Stimulated activated CD8-positive, alpha-beta memory T cell treated with anti-CD3 and anti-CD28 coated beads, Interleukin-7, amount 100 ng/mL, for 4 hours (primary cell): ENCODE results near the gene ARHGEF28.

Experiments
- DNase-seq, 2 donors: peaks; one replicate each; pipeline ENCODE4 v3.0.0-alpha.2; 2020; ENCODE audit warnings: low read depth in 2 of 2

ARHGEF28 gene

DNA sequence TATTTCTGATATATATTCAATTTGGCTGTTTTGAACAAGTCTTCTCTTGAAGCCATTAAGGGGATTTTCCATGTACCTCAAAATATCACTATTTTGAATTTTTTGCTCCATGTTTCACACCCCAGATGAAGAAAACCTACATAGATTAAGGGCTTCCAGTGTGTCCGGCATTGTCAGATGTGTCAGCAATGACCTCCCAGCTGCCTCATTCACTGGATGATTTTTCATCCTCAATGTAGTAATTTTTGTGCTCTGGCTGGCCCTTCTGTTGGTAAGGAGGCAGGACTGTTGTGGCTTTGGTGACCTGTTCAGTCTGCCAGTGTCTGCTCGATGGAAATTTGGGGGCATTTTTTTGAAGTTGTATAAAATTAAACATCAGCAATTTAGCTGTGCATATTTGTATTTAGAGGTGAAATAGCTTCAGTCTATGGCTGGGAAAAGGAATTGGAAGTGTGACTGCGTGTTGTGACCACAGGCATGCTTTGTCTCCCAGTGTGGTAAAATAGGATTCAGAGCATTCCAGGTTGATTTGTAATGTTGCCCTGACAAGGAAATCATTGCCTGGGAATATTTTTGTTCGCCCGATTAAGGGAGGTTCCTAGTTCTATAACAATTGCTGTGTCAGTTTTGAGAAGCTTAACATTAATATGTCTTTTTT lies 312.4 kb downstream of the ARHGEF28 start:
- no peak for DNase-seq

DNA sequence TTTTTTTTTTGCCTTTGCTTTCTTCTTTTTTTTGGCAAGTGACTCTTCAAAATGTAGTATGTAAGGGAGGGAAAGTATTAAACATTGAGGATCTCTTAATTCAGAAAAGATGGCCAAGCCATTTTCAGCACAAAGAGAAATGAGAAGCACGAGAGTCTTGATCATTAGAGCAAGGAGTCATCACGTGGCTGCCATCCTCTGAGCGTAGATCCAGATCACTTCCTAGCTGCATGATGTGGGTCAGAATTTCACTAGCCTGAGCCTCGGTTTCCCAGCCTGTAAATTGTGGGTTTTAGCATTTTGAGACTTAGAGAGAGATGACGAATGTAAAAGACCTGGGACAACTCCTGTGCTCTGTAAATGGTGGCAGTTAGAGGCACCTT lies 312.9 kb downstream of the ARHGEF28 start:
- no peak for DNase-seq

DNA sequence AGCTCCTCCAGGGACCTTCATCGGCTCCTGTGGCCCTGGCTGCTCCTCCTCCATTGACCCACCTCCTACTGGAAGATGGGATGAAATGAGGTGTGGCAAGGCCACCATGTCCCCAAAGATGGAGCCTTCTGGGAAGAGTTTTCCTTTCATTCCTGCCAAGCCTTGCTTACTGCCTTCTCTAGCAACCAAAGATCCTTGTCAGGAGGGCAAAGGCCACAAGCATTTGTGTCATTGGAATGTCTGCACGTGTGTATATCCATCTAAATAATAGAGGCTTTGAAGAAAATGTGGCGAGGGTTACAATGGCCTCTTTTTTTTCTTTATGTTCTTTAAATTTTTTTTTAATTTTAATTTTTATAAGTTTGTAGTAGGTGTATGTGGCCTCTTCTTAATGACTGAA lies 313.6 kb downstream of the ARHGEF28 start:
- DNase-seq: no peak

DNA sequence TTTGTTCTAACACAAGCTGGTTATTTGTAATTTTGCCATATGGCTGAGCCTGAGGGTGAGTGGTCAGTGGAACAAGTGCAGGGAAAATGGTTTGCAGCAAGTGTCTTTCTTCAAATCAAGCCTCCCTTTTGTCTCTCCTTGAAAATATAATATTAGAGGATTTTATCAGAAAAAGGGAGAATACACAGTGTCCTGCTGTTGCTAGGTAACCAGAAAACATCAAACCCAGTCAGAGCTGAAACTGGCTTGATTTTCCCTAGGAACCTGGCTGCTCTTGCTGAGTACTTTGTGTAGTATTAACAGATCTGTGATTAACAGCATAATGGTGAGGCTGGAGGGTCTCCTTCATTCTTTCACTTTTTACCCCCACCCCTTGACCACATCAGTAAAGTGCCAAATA lies 314.0 kb downstream of the ARHGEF28 start:
- no peak for DNase-seq

DNA sequence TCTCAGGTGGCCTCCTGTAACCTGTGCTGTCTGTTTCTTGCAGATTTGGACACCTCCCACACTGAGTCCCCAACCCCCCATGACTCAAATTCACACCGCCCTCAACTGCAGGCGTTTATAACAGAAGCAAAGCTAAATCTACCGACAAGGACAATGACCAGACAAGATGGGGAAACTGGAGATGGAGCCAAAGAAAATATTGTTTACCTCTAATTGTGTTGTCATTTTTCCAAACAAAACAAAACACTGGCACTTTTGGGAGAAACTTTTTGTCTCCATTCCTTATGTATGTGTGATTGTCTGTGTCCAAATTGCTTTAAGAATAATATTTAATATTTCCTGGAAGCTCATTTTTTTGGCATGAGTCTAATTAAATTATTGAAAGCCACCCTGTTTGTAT lies 314.8 kb downstream of the ARHGEF28 start:
- DNase-seq: no peak

DNA sequence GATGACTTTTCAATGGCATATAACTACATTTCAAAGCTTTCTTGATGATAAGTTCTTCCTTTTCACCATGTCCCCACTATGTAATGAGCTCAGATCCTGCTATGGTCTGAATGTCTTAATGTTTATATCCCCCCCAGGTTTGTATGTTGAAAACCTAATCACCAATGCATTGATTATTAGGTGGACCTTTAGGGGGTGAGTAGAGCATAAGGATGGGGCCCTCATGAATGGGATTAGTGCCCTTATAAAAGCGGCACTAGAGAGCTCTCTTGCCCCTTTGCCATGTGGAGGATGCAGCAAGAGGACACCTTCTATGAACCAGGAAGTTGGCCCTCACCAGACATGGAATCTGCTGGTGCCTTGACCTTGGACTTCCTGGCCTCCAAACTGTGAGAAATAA lies 316.8 kb downstream of the ARHGEF28 start:
- no peak for DNase-seq

GRCh38 chr5:73943397-73943796 lies 317.4 kb downstream of the ARHGEF28 start:
- DNase-seq: no peak

- no peak for DNase-seq
These were observed 318.6 kb downstream of the ARHGEF28 start for GRCh38 chr5:73944581-73944980.

GRCh38 chr5:73945505-73945904 lies 319.5 kb downstream of the ARHGEF28 start:
- no peak for DNase-seq

DNA sequence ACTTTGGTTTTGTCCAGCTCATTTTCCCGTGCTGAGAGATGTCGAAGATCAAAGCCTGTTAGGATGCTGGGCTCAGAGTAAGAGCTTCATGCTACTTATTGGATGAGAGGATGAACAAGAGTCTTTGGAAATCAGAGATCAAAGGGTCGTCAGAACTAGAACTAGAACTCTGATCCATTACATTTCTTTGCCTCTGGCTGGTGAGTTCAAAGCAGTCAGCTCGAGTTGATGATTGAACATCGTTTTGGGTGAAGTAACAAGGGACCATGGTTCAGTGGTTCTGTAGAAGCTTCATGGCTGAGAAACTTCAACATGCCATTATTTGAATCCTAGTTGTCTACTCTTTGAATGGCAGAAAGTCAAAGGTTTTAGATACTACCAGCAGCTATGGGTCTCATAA lies 320.3 kb downstream of the ARHGEF28 start:
- DNase-seq: no peak

DNA sequence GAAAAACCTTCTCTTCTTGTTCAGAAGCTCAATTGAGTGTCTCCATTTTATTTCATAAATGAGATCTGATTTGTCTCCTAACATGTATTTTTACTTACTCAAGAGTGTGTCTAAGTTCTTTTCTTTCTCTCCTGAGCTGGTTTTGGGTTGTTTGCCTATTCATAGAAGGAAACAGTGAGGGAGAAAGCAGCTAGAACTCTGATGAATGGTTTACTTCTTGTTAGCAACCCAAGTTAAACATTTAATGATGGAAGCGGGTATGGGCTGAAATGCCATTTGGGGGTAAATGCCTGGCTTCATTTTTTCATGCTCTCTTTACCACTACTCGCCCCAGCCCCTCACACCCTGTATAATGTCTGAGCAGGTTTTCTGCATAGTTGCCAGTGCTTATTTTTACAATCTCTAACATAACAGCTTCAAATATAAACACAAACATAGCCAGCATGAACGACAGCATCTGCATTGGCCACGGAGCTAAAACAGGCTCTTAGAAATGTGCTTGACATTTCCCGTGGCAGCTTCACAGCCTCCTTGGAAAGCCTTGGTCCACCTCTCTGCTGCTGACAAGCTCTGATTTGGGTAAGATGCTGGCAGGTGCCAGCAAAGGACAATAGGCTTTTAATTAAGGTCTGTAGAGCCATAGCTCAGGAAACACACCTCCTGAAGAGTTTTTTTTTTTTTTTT lies 321.1 kb downstream of the ARHGEF28 start:
- DNase-seq: no peak

DNA sequence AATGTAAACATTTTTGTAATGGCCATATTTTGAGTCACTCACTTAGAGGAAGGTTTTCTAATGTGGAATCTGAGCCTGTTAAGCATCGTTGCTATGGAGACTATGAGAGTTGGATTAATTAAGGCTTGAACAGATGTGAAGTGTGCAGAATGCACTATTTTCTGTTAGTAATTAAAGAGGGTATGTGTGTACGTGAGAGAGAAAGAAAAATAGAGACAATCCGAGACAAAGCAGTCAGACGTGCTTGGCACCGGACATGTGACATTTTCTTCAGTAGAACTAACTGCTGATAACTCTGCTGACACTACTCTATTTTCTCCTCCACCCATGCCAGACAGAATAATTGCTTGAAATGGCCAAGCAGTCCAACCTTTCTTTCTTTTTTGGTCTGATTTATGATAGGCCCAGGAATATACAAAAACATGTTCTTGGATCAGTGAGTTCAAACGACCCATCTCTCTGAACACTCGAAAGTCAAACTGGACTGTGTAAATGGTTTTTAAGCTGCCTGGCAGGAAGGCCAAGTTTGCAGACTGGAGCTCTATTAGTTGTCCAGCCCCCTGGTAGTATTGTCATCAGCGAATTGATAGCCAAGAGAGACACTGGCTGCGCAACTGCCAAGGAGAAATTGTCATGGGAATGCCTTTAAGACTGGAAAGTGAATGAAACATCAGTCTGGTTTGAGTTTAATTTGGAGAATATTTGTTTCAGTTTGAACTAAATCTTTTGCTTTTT lies 322.1 kb downstream of the ARHGEF28 start:
- no peak for DNase-seq

DNA sequence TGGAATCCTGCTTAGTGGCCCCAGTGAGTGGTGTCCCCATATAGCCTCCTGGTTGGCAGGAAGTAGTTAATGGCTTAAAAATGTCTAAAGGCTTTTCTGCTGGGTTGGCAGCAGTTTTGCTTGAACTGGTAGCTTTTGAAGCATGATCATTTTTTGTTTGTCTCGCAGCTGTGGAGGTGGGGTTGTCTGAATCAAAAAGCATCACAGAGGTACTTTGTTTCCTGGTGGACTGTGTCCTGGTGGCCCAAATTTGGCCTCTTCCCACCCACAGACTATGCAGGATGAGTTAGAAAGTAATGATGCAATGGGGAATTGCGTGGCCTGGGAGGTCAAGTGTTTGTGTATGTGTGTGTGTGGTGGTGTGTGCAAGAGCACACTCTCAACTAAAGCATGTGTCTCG lies 322.7 kb downstream of the ARHGEF28 start:
- DNase-seq: no peak

GRCh38 chr5:73950441-73950873 lies 324.5 kb downstream of the ARHGEF28 start:
- DNase-seq: no peak

GRCh38 chr5:73950912-73951430 lies 325.0 kb downstream of the ARHGEF28 start:
- DNase-seq: no peak

GRCh38 chr5:73952872-73953271 lies 326.9 kb downstream of the ARHGEF28 start:
- DNase-seq: no peak

- no peak for DNase-seq
These were observed 328.4 kb downstream of the ARHGEF28 start for GRCh38 chr5:73954381-73954780.

- no peak for DNase-seq
These were observed 329.4 kb downstream of the ARHGEF28 start for GRCh38 chr5:73955271-73955846.

DNA sequence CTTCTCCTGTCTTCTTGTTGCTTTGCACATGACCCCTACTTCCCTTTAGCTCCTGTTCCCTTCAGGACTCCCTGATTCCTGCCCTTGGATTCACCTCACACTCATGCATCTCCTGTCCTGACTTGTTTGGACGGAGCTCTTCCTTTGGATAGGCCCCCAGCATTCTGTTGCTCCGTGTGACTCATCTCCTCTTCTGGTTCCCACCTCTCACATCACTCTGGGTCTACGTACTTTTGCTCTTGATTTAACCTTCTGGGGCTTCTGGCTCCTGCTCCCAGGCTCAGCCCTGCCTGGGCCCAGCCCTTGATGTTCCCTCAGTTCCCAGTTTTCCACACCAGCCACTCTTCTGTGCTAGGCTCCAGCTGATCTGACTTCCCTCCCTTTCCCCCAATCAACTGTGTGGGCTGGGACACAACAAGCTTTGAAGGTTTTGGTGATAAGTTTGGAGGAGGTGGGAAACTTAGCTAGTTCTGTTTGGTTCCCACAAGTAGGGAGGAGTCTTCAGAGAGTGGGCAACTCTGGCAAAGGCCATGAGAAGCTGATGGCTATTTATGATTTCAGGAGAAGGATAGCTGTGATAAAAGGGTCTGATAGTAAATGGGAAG lies 331.5 kb downstream of the ARHGEF28 start:
- DNase-seq: no peak

DNA sequence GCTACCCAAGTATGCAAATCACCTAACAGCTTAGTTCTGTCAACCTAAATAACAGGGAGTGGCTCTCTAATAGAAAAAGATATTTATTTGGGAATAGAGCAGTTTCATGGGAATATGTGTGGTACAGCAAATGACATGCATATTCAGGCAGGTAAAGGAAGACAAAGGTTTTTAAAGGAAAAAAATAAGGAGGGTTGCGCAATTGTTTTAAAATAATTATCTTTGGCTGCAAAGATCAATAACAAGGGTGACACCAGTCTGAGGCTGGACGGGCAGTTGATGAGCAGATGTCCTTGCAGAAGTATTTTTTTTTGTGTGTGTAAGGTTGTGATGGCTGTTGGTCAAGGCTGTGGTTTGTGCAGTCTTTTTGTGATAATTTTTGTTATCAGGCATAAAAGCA lies 332.0 kb downstream of the ARHGEF28 start:
- DNase-seq: no peak

- no peak for DNase-seq
These were observed 334.0 kb downstream of the ARHGEF28 start for GRCh38 chr5:73960023-73960422.

DNA sequence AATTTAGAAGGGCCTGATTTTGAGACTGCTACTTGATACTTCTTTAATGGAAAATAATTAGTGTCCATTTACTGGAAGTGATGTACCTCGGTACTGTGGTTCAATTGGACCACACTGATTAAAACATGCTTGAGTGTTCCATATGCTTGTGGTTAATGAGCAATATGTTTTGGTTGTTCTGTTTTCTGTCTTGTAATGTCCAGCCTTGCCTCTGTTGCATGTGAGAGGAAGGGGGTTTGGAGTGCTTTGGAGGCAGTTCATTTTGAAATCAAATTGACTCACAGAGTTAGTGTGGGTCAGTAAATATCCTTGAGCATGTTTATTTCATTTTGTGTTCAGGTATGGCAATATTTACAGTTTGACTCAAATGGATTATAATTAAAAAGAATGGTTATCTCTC lies 334.4 kb downstream of the ARHGEF28 start:
- DNase-seq: no peak
